Mesenteric fat pad (tissue), 1 donor: ENCODE results near the gene ZNF610. TPM values are rescaled to one million over a fixed set of nuclear protein-coding genes. Genes with fewer than 3 reads are reported as not detected.

ENCODE experiments used
- DNase-seq: peaks from one replicate; pipeline ENCODE4 v3.0.0-alpha.2; 2020; ENCODE audit warnings: low spot score
- total RNA-seq: library from RNA; stranded (reverse); fragmentation: NEBNext Ultra II Directional; extraction: Animal tissue kit (Norgen Biotek cat#: 25700); gene quantifications from one replicate; pipeline ENCODE4 v1.2.1, GENCODE V29; 2021
- donor health status: DM: yes; HTN: yes; CAD: no.

The ZNF610 gene
- total RNA-seq, 1 donor from 2014 or later, result 1.1 TPM

DNA sequence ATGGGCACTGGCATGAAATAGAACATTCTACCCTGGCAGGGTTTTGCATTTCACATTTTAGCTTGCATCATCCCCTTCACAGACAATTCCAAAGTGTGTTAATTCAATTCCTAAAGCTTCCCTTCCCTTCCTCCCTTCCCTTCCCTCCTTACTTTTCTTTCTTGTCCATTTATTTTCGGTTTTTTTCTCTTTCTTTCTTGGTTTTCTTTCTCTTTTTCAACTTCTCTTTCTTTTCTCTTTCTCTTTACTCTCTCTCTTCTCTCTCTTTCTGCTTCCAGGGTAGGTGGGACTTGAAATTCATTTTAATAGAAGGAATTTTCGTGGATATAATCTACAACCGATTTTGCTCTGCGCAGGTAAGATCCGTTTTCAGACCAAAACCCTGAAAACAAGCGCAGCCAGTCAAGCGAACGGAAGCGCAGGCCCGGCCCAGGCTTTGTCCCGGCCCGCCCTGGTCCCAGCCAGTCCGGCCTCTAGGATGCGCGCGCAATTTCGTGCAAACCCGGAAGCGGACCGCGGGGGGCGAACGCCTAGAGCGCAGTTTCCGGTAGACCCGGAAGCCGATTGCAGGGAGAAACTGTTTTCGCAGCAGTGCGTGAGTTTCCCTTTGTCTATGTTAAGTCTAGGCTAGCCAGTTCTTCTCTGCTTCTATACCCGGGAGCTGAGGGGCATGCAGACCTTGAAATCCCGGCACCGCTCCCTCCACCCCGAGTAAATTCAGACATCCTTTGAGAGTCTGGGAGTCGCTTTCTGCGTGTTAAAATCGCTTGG lies 61.5 kb downstream of the ZNF610 start, which contains the start of gene ZNF528:
Gene ZNF528 (plus strand): TSS at position 540 of the 771 bp plus-strand sequence. CDS start 4,165 bp downstream, outside the sequence.
- DNase-seq, result peak; percentile 99

DNA sequence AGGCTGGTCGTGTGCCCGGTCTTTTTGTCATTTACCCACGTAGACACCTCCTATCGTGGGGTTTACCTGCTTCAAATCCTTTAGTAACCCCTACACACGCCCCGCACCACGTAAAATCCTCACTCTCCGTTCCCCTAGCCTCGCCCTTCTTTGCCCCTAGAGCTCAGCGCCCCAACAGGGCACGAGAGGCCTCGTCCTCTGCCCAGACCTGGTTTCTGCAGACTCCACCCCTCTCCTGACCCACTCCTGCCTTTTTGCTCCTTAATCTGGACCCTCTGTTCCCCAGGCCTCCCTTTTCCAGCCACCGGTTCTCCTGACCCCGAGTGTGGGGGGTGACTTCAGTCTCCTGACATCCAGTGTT lies 62.0 kb downstream of the ZNF610 start:
- DNase-seq, result no peak

GRCh38 chr19:52410276-52410675 lies 74.2 kb downstream of the ZNF610 start:
- no peak for DNase-seq

DNA sequence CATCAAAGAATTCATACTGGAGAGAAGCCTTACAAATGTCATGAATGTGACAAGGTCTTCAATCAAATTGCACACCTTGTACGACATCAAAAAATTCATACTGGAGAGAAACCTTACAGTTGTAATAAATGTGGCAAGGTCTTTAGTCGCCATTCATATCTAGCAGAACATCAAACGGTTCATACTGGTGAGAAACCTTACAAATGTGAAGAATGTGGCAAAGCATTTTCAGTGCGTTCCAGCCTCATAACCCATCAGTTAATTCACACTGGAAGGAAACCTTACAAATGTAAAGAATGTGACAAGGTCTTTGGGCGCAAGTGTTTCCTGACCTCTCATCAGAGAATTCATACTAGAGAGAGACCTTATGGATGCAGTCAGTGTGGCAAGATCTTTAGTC lies 79.7 kb downstream of the ZNF610 start:
- no peak for DNase-seq

Other genes with a start within 250 kb of the ZNF610 start
- 17.9 TPM for gene ZNF841, start 240.5 kb upstream of the ZNF610 start, total RNA-seq
- 7.2 TPM for gene ZNF616, start 196.3 kb upstream of the ZNF610 start, total RNA-seq
- gene ZNF836, start 164.6 kb upstream of the ZNF610 start, total RNA-seq, result 8.2 TPM
- 184 TPM for gene PPP2R1A, start 146.2 kb upstream of the ZNF610 start, total RNA-seq
- 10.1 TPM for gene ZNF766, start 66.7 kb upstream of the ZNF610 start, total RNA-seq
- gene ZNF480, start 39.1 kb upstream of the ZNF610 start, total RNA-seq, result 10.1 TPM
- gene ZNF880, start 33.7 kb downstream of the ZNF610 start, total RNA-seq, result 13.6 TPM
- 11.0 TPM for gene ZNF528, start 61.6 kb downstream of the ZNF610 start, total RNA-seq
- not detected for gene ZNF534, start 92.9 kb downstream of the ZNF610 start, total RNA-seq
- 1.5 TPM for gene ZNF578, start 117.3 kb downstream of the ZNF610 start, total RNA-seq
- 15.5 TPM for gene ZNF808, start 191.4 kb downstream of the ZNF610 start, total RNA-seq
- 11.2 TPM for gene ZNF701, start 234.0 kb downstream of the ZNF610 start, total RNA-seq